A172 (cell line): ENCODE measurements around the gene ZNF280D. TPM values are rescaled to one million over a fixed set of nuclear protein-coding genes. Genes with fewer than 3 reads are reported as not detected.
"Not testable (repeated sequence)": the region's sequence is repeated elsewhere in the genome, so short reads cannot be mapped to it uniquely, and the experiment has no call there.

ENCODE experiments used
- DNase-seq: peaks from one replicate; pipeline ENCODE4 v3.0.0-alpha.2; 2015; ENCODE audit warnings: low spot score
- total RNA-seq: library from RNA; depleted of rRNA; stranded (reverse); fragments of >200 nt; shearing (Covaris generic); gene quantifications from 2 replicates; pipeline ENCODE4 v1.2.3, GENCODE V29; 2014

The ZNF280D gene
- total RNA-seq, 1 experiment from 2014 or later = 16.2 TPM

DNA sequence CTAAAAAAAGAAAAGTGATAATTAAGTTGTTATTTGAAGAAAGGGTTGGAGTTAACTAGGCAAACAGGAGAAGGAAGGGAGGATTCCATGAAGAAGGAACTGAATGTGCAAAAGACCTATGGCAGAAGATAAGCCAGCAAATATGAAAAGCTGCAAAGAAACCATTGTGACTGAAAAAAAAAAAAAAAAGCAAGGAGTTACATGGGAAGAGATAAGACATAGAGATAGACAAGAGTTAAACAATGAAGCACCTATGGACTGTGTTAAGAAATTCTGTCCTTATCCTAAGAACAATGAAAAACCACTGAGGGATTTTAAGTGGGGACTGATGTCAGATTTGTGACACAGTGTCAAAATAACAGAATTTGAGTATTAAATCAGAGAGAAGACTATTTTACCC is 17.0 kb downstream of the ZNF280D start:
- no peak for DNase-seq

GRCh38 chr15:56715220-56715619 is 18.1 kb downstream of the ZNF280D start:
- no peak for DNase-seq

DNA sequence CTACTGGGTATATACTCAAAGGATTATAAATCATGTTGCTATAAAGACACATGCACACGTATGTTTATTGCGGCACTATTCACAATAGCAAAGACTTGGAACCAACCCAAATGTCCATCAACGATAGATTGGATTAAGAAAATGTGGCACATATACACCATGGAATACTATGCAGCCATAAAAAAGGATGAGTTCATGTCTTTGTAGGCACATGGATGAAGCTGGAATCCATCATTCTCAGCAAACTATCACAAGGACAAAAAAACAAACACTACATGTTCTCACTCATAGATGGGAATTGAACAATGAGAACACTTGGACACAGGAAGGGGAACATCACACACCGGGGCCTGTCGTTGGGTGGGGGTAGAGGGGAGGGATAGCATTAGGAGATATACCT is 23.8 kb downstream of the ZNF280D start:
- not testable (repeated sequence) for DNase-seq

DNA sequence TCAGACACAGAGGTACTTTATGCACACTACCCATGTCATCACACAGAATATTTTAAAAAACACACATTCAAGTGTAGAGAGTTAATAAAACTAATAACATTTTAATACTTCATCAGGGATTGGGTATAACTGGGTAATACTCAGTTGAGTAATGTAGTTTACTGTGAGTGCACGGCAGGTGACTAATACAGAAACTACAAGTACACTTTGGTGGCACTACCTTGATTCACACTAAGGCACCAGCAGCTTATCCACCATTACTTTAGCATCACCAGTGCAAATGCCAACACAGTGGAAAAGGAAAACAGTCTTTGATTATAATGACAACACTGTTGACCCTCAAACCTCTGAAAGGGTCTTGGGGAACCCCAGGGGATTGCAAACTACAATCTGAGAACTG is 33.6 kb downstream of the ZNF280D start:
- DNase-seq = no peak

DNA sequence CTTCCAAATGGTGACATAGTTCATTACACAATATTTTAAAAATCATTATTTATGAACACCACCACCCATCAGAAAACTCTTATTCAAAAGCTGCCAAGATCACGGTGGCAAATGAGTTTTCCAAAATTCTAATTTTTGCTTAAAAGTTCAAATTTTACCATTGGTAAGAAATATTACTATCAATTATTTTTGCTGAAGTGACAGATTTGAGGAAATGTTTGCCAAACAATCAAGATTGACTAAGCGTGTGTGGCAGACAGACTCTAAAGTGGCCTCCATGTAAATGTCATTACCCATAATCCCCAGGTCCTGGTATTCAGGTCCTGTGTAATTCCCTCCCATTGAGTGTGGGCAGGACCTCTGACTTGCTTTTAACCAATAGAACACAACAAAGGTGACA is 35.0 kb downstream of the ZNF280D start:
- no peak for DNase-seq

DNA sequence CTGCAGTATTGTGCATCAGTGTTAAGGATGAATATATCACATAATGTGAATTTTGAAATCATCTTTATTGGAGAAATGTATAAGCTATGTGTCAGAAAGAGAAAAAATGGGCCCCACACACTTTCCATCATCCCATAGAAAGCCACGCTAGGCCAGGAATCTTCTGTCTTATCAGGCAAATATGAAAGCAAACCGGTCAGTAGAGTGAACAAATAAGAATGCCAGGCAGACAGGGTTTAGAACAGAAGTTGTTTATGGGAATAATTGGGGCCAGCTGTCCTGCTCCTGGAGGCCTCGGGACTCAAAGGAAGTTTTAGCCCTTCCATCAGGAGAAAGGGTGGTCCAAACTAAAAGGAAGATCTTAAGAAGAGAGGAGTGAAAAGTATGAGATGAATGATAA is 39.5 kb downstream of the ZNF280D start:
- DNase-seq = no peak

GRCh38 chr15:56690733-56691132 is 42.6 kb downstream of the ZNF280D start:
- no peak for DNase-seq

GRCh38 chr15:56683908-56684307 is 49.4 kb downstream of the ZNF280D start:
- no peak for DNase-seq

GRCh38 chr15:56681113-56681512 is 52.2 kb downstream of the ZNF280D start:
- no peak for DNase-seq

- no peak for DNase-seq
These were observed 54.1 kb downstream of the ZNF280D start for GRCh38 chr15:56679225-56679624.

GRCh38 chr15:56678571-56678970 is 54.7 kb downstream of the ZNF280D start:
- no peak for DNase-seq

GRCh38 chr15:56677271-56677670 is 56.0 kb downstream of the ZNF280D start:
- no peak for DNase-seq

GRCh38 chr15:56675930-56676329 is 57.4 kb downstream of the ZNF280D start:
- no peak for DNase-seq

DNA sequence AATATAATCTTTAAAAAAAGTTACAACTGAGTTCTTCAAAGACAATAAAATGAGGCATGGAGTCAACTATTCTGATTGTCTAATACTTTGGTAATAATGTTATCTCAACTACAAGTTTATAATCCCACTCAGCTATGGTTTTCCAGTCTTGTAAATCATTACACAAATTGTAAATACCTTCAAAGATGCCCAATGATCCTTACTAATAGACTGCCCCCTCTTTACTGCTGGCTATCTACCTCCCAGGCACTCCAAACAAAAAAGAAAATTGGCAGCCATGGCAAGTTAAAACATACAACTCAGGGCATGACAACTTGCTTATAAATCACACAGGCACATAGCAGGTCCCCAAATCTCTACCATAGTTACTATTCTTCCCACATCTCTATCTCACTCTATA is 58.5 kb downstream of the ZNF280D start:
- DNase-seq = no peak

DNA sequence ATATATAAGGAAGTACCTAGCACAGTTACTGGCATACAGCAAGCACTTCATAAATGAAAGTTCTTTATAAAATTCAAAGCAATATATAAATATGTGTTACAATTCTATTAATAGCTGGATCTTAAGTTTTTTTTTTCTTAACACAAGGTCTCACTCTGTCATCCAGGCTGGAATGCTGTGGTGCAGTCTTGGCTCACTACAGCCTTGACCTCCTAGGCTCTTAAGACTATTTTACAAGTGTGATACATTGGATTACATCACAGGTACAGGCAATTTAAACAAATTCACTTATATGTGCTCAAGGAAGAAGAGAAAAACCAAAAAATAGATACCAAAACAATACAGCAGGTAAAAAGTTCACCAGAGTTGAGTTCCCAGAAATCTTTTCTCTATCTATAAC is 60.6 kb downstream of the ZNF280D start:
- no peak for DNase-seq

DNA sequence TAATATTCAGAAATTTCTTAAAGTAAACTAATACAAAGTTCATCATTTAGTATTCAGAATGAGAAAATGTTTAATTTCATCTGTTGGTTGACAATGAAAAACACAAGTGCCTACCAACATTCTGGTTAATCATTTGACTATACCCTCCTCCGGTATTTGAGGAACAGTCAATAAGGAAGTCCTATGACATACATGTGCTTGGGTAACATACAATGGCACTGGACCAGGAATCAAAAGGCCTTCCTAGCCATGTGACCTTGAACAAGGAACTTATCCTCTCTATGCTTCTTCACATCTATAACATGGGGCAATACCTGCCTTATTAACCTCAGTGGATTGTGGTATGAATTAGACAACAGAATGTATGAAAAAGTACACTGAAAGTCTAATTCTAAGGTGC is 65.8 kb downstream of the ZNF280D start:
- DNase-seq = no peak

GRCh38 chr15:56660943-56661342 is 72.4 kb downstream of the ZNF280D start:
- DNase-seq = no peak

DNA sequence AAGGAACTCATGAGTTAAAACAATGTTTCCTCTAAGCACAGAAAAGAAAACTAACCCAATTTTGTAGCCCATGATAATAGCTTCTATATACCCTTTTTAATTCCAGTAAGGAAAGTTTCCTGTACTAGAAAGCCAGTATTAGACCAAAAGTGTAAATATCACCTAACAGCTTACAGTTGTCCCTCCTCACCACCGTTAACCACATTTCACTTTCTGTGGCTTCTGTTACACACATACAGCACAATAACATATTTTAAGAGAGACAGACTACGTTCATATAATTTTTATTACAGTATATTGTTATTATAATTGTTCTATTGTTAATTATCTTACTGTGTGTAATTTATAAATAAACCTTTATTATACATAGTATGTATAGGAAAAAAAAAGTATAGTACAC is 74.1 kb downstream of the ZNF280D start:
- DNase-seq = no peak

DNA sequence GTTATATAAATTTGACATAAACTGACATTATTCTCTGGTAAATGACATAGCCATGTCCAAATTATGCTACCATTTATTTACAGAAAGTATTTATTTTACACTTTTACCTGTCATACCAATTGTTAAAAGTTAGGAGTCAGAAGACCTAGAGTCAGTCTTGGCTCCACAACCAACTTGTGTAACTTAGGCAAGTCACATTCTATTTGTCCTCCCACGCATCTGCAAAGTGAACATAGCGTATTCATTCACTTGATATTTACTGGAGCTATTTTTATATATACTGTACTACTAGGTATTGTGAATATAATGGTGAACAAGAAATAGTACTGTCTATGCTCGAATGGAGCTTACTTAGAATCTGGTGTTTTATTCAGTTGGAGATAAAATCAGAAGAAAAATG is 78.7 kb downstream of the ZNF280D start:
- no peak for DNase-seq

- DNase-seq = no peak
These were observed 79.1 kb downstream of the ZNF280D start for GRCh38 chr15:56654216-56654615.

DNA sequence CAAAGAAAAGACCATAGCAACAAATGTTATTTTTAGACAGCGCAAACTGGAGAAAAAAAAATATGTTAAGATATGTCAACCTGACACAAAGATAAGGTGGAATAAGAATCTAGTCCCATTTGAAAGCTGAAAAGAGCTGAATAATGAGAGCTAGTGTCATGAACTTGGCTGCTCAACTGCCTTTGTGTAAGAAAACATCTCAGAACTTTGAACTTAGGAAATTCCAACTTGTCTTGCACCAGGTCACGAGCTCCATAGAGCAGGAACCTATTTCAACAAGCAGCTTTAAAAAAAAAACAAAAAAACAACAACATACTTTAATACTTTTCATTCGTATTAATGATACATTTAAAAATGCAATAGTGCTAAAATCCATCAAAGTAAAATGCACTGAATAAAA is 79.5 kb downstream of the ZNF280D start:
- DNase-seq = no peak

GRCh38 chr15:56653107-56653506 is 80.2 kb downstream of the ZNF280D start:
- DNase-seq = no peak

- DNase-seq = no peak
These were observed 85.0 kb downstream of the ZNF280D start for GRCh38 chr15:56648311-56648710.

- no peak for DNase-seq
These were observed 92.8 kb downstream of the ZNF280D start for GRCh38 chr15:56640549-56640948.

DNA sequence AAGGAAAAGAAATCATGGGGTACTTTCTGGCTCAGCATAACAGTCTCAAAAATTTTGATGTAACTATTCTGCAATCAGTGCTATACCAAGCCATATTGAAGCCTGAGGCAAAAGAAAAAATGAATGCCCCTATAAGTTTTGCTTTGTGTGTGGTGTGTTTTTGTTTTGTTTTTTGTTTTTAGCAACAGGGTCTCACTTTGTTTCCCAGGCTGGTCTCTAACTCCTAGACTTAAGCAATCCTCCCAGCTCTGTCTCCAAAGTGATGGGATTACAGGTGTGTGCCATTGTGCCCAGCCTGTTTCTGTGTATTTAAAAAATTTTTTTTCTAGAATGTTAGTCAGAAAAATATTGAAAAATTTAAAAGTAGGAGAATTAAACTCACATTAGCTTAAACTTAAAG is 93.2 kb downstream of the ZNF280D start:
- no peak for DNase-seq
